CD4-positive, CD25-positive, alpha-beta regulatory T cell (primary cell): ENCODE results near the gene AKAP11. TPM values are rescaled to one million over a fixed set of nuclear protein-coding genes. Genes with fewer than 3 reads are reported as not detected.
A peak's percentile ranks its signal among the peaks of the same experiment; 100 is the strongest.
"Not testable (repeated sequence)": the region's sequence is repeated elsewhere in the genome, so short reads cannot be mapped to it uniquely, and the experiment has no call there.

Source experiments
- ATAC-seq, 2 donors: fragments of 150-1000 bp; cut with Tn5 transposase; one replicate each; pipeline ENCODE4 v1.10.0; 2021; ENCODE audit warnings: low read depth in 2 of 2, moderate number of reproducible peaks in 2 of 2, moderate library complexity in 1 of 2
- DNase-seq, 3 donors: peaks; one replicate each; pipeline versions ENCODE4 v3.0.0 to v3.0.0-alpha.2; 2012 to 2022; ENCODE audit warnings: mixed read lengths in 1 of 3
- H3K27ac ChIP-seq: one replicate; pipeline ENCODE4 v1.7.0; 2013; ENCODE audit warnings: mild to moderate bottlenecking, low read length; ENCODE audit not compliant: insufficient read depth, poor library complexity, severe bottlenecking
- H3K27me3 ChIP-seq: one replicate; pipeline ENCODE4 v1.7.0; 2013; ENCODE audit warnings: low read length; ENCODE audit not compliant: control insufficient read depth, insufficient read depth
- H3K36me3 ChIP-seq: one replicate; pipeline ENCODE4 v1.7.0; 2013; ENCODE audit warnings: mild to moderate bottlenecking, low read length, moderate library complexity; ENCODE audit not compliant: control insufficient read depth, insufficient read depth
- H3K4me1 ChIP-seq: 2 replicates; pipeline ENCODE4 v1.7.0; 2013; ENCODE audit warnings: mild to moderate bottlenecking, low read length; ENCODE audit not compliant: insufficient read depth, control insufficient read depth, poor library complexity, severe bottlenecking
- H3K4me3 ChIP-seq: one replicate; pipeline ENCODE4 v1.7.0; 2013; ENCODE audit warnings: low read depth, mild to moderate bottlenecking, low read length, moderate library complexity
- H3K9me3 ChIP-seq, 2 experiments: 1 replicate in 1 of 2; 2 replicates in 1 of 2; pipeline ENCODE4 v1.7.0; 2013; ENCODE audit warnings: low read length in 2 of 2, mild to moderate bottlenecking in 1 of 2, moderate library complexity in 1 of 2; ENCODE audit not compliant: control insufficient read depth in 2 of 2
- H3K27ac Mint-ChIP-seq, 3 donors: one replicate each; pipeline ENCODE4 v1.8.0; 2020 to 2022; ENCODE audit warnings: mild to moderate bottlenecking in 3 of 3, mixed read lengths in 3 of 3, moderate library complexity in 2 of 3
- H3K27me3 Mint-ChIP-seq: one replicate; pipeline ENCODE4 v1.8.0; 2022; ENCODE audit warnings: mild to moderate bottlenecking, mixed read lengths
- H3K36me3 Mint-ChIP-seq: one replicate; pipeline ENCODE4 v1.8.0; 2020; ENCODE audit warnings: mixed read lengths
- H3K4me1 Mint-ChIP-seq, 4 donors: one replicate each; pipeline ENCODE4 v1.8.0; 2020 to 2022; ENCODE audit warnings: mixed read lengths in 4 of 4, mild to moderate bottlenecking in 1 of 4
- H3K4me3 Mint-ChIP-seq, 4 donors: one replicate each; pipeline ENCODE4 v1.8.0; 2020 to 2022; ENCODE audit warnings: mild to moderate bottlenecking in 4 of 4, mixed read lengths in 4 of 4, moderate library complexity in 3 of 4
- H3K9me3 Mint-ChIP-seq, 7 donors: one replicate each; pipeline ENCODE4 v1.8.0; 2020 to 2022; ENCODE audit warnings: mixed read lengths in 7 of 7, mild to moderate bottlenecking in 3 of 7, moderate library complexity in 2 of 7
- polyA plus RNA-seq, 4 donors: library from polyadenylated mRNA; unstranded; fragments of 300-500 nt; fragmentation: Illumina TruSeq; gene quantifications; one replicate each; pipeline ENCODE4 v1.2.3, GENCODE V29; 2021
- total RNA-seq: library from RNA; stranded (reverse); gene quantifications from one replicate; pipeline ENCODE4 v1.2.3, GENCODE V29; 2022

Gene AKAP11
- total RNA-seq (41.4 TPM), polyA plus RNA-seq (1 to 10 TPM; 3.6 to 5.8 (median 4.6) TPM)

GRCh38 chr13:42272115-42272803 is at the start of gene AKAP11:
AKAP11 (plus strand) TSS chr13:42272152; CDS start chr13:42286349, 14,197 bp downstream.
- peaks cover 33 to 45% (median 41%) of the 10 kb centered on the region in 4 donors for H3K4me1 Mint-ChIP-seq

DNA sequence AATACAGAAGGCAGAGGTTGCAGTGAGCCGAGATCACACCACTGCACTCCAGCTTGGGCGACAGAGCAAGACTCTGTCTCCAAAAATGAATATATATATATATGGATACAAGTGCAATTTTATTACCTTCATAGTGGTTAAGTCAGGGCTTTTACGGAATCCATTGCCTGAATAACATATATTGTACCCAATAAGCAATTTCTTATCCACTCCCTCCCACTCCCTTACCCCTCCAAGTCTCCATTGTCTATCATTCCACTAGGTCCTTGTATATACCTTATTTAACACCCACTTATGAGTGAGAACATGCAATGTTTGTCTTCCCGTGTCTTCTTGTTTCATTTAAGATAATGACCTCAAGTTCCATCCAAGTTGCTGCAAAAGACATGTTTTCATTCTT is 48.3 kb upstream of the AKAP11 start:
- DNase-seq (no peak), ATAC-seq (no peak)
- Mint-ChIP-seq H3K4me1 (peaks cover 0 to 2% (median 0%) of the 10 kb centered on the region in 4 donors), H3K27ac (no peak overlapping the region), H3K36me3 (peaks cover 51% of the 10 kb centered on the region), H3K4me3 (no peak overlapping the region), H3K27me3 (no peaks in the 10 kb centered on the region), H3K9me3 (peaks cover 0 to 2% (median 0%) of the 10 kb centered on the region in 7 donors)
- Histone ChIP-seq H3K9me3 (no peaks in the 10 kb centered on the region), H3K27ac (no peak overlapping the region), H3K4me3 (no peak overlapping the region), H3K36me3 (peaks cover 37% of the 10 kb centered on the region), H3K4me1 (no peaks in the 10 kb centered on the region), H3K27me3 (no peaks in the 10 kb centered on the region)

More at GRCh38 chr13:42272115-42272803, at the start of gene AKAP11:
- no peaks in the 10 kb centered on the region for H3K9me3 ChIP-seq
- no peaks in the 10 kb centered on the region for H3K9me3 Mint-ChIP-seq
- H3K27ac Mint-ChIP-seq = peak within 1 kb of the TSS; percentile 96 to 99 (median 97)
- peak within 1 kb of the TSS in 3 of 4 donors; percentile 98 to 100 (median 98) for H3K4me3 Mint-ChIP-seq
- H3K27ac ChIP-seq = peak within 1 kb of the TSS; percentile 98
- peak in 1 of 3 donors; percentile 59 for DNase-seq
- H3K4me3 ChIP-seq = peak within 1 kb of the TSS; percentile 89
- no peaks in the 10 kb centered on the region for H3K27me3 ChIP-seq
- H3K27me3 Mint-ChIP-seq = peaks cover 3% of the 10 kb centered on the region
- peaks cover 50% of the 10 kb centered on the region for H3K4me1 ChIP-seq
- H3K36me3 Mint-ChIP-seq = no peaks in the 10 kb centered on the region
- H3K36me3 ChIP-seq = no peaks in the 10 kb centered on the region
- peak; percentile 17 to 19 for ATAC-seq

- peaks cover 55% of the 10 kb centered on the region for H3K36me3 Mint-ChIP-seq
These were observed 46.9 kb upstream of the AKAP11 start for GRCh38 chr13:42225051-42225450.

GRCh38 chr13:42226759-42227158 is 45.2 kb upstream of the AKAP11 start:
- not testable (repeated sequence) for H3K27me3 Mint-ChIP-seq, H3K4me1 ChIP-seq, H3K27ac ChIP-seq, H3K27me3 ChIP-seq, H3K4me3 ChIP-seq, H3K4me3 Mint-ChIP-seq, H3K9me3 ChIP-seq, H3K9me3 Mint-ChIP-seq, DNase-seq, ATAC-seq, H3K4me1 Mint-ChIP-seq
- peaks cover 30% of the 10 kb centered on the region for H3K36me3 ChIP-seq
- H3K27ac Mint-ChIP-seq = peak overlapping the region in 1 of 3 donors; percentile 80
- H3K36me3 Mint-ChIP-seq = peaks cover 43% of the 10 kb centered on the region

More at GRCh38 chr13:42225051-42225450, 46.9 kb upstream of the AKAP11 start:
- no peaks in the 10 kb centered on the region for H3K9me3 ChIP-seq
- Mint-ChIP-seq H3K4me3 (no peak overlapping the region), H3K4me1 (peaks cover 0 to 2% (median 0%) of the 10 kb centered on the region in 4 donors), H3K27me3 (no peaks in the 10 kb centered on the region), H3K9me3 (peaks cover 0 to 2% (median 0%) of the 10 kb centered on the region in 7 donors), H3K27ac (no peak overlapping the region)
- H3K4me3 ChIP-seq = no peak overlapping the region
- no peaks in the 10 kb centered on the region for H3K4me1 ChIP-seq
- DNase-seq = no peak
- H3K27ac ChIP-seq = no peak overlapping the region
- H3K27me3 ChIP-seq = no peaks in the 10 kb centered on the region
- ATAC-seq = no peak
- peaks cover 33% of the 10 kb centered on the region for H3K36me3 ChIP-seq

GRCh38 chr13:42228527-42228926 is 43.4 kb upstream of the AKAP11 start:
- H3K9me3 ChIP-seq = no peaks in the 10 kb centered on the region
- Mint-ChIP-seq H3K4me3 (no peak overlapping the region), H3K4me1 (peaks cover 0 to 2% (median 0%) of the 10 kb centered on the region in 4 donors), H3K9me3 (peaks cover 0 to 2% (median 0%) of the 10 kb centered on the region in 7 donors), H3K27ac (peak overlapping the region in 1 of 3 donors; percentile 76), H3K36me3 (peaks cover 43% of the 10 kb centered on the region), H3K27me3 (no peaks in the 10 kb centered on the region)
- H3K36me3 ChIP-seq = peaks cover 20% of the 10 kb centered on the region
- ATAC-seq (no peak), DNase-seq (no peak)
- no peaks in the 10 kb centered on the region for H3K4me1 ChIP-seq
- H3K4me3 ChIP-seq = no peak overlapping the region
- no peak overlapping the region for H3K27ac ChIP-seq
- no peaks in the 10 kb centered on the region for H3K27me3 ChIP-seq

DNA sequence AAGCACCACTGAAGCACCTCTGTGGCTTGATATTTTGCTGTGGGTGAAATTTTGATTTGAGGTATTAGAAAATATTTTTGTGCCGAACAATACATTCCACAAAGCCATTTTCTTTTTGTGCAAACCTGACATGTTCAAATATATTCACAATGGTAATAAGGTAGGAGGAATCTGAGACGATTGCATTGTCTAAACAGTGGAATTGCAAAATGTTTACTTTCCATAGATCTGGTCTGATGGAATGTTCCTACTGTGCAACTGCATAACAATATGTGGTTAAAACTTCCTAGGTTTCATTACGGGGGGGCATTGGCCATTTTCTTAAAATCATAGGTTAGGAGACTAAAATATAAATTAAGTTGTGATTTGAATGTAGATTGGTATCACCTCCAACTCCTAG is 42.7 kb upstream of the AKAP11 start:
- H3K4me1 ChIP-seq = no peaks in the 10 kb centered on the region
- no peak overlapping the region for H3K27ac ChIP-seq
- H3K4me3 ChIP-seq = no peak overlapping the region
- H3K36me3 ChIP-seq = peaks cover 16% of the 10 kb centered on the region
- Mint-ChIP-seq H3K4me1 (peaks cover 0 to 2% (median 0%) of the 10 kb centered on the region in 4 donors), H3K27me3 (no peaks in the 10 kb centered on the region), H3K27ac (no peak overlapping the region), H3K4me3 (no peak overlapping the region), H3K9me3 (peaks cover 0 to 2% (median 0%) of the 10 kb centered on the region in 7 donors), H3K36me3 (peaks cover 40% of the 10 kb centered on the region)
- no peak for DNase-seq
- no peak for ATAC-seq
- no peaks in the 10 kb centered on the region for H3K9me3 ChIP-seq
- H3K27me3 ChIP-seq = no peaks in the 10 kb centered on the region

- H3K4me1 ChIP-seq = no peaks in the 10 kb centered on the region
- H3K4me1 Mint-ChIP-seq = peaks cover 0 to 7% (median 0%) of the 10 kb centered on the region in 4 donors
- ATAC-seq = no peak
These were observed 39.3 kb upstream of the AKAP11 start for GRCh38 chr13:42232671-42233070.

GRCh38 chr13:42233726-42234125 is 38.2 kb upstream of the AKAP11 start:
- Histone ChIP-seq H3K4me3 (no peak overlapping the region), H3K27ac (no peak overlapping the region), H3K27me3 (no peaks in the 10 kb centered on the region), H3K4me1 (no peaks in the 10 kb centered on the region), H3K36me3 (peaks cover 13% of the 10 kb centered on the region), H3K9me3 (no peaks in the 10 kb centered on the region)
- Mint-ChIP-seq H3K36me3 (peaks cover 23% of the 10 kb centered on the region), H3K9me3 (no peaks in the 10 kb centered on the region), H3K4me3 (no peak overlapping the region), H3K27me3 (no peaks in the 10 kb centered on the region), H3K27ac (no peak overlapping the region), H3K4me1 (peaks cover 0 to 7% (median 0%) of the 10 kb centered on the region in 4 donors)
- DNase-seq (no peak), ATAC-seq (no peak)

More at GRCh38 chr13:42232671-42233070, 39.3 kb upstream of the AKAP11 start:
- peaks cover 28% of the 10 kb centered on the region for H3K36me3 Mint-ChIP-seq
- H3K36me3 ChIP-seq = peaks cover 13% of the 10 kb centered on the region
- no peak for DNase-seq
- no peak overlapping the region for H3K4me3 Mint-ChIP-seq
- no peaks in the 10 kb centered on the region for H3K27me3 ChIP-seq
- H3K27me3 Mint-ChIP-seq = no peaks in the 10 kb centered on the region
- no peak overlapping the region for H3K27ac ChIP-seq
- no peaks in the 10 kb centered on the region for H3K9me3 Mint-ChIP-seq
- H3K4me3 ChIP-seq = no peak overlapping the region
- no peak overlapping the region for H3K27ac Mint-ChIP-seq
- no peaks in the 10 kb centered on the region for H3K9me3 ChIP-seq
